ENCODE results near the gene SGO2. TPM values are rescaled to one million over a fixed set of nuclear protein-coding genes. Genes with fewer than 3 reads are reported as not detected.

SGO2 gene
- total RNA-seq, 1 experiment from 2014 or later: 25.4 TPM

DNA sequence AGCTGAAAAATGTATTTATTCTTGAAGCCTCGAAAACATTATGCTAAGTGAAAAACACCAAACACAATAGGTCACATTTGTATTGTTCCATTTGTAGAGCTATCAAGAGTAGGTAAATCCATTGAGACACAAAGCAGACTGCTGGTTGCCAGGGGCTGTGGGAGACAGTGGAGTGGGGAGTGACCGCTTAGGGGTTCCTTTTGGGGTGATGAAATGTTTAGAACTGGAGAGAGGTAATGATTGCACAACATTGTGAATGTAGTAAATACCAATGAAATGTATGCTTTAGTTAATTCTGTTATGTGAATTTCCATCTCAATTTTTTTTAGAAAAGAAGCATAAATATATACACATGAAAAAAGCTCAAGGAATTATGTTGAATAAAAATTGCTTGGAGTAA, 32.0 kb upstream of the SGO2 start (continued):
- TF ChIP-seq ZBTB33 (IDR thresholded peaks at IDR 0.05; ENCODE audit: extremely low read depth, insufficient replicate concordance, low read length) (no peak), TCF7L2 (IDR thresholded peaks at IDR 0.05; ENCODE audit: borderline replicate concordance, extremely low read depth, insufficient read depth, insufficient read length) (no peak), MAX (IDR thresholded peaks at IDR 0.05) (no peak), CBX3 (IDR thresholded peaks at IDR 0.05; ENCODE audit: low read depth) (no peak), SRF (IDR thresholded peaks at IDR 0.05; ENCODE audit: low read depth) (no peak)

- Histone ChIP-seq H3K9me3 (ENCODE audit: control insufficient read depth in 1 of 2, insufficient read depth in 1 of 2, low read depth in 1 of 2, low read length in 2 of 2) (no peaks in the 10 kb centered on the region), H4K20me1 (ENCODE audit: insufficient read depth) (no peaks in the 10 kb centered on the region), H3K79me2 (ENCODE audit: insufficient read depth, low read length) (no peaks in the 10 kb centered on the region), H3K4me3 (replicated peaks in 1 of 2; ENCODE audit: low read depth in 1 of 2, low read length in 2 of 2) (no peak overlapping the region), H3K27ac (ENCODE audit: low read depth, low read length) (no peak overlapping the region), H3K4me1 (ENCODE audit: control insufficient read depth in 1 of 2, insufficient read depth in 2 of 2, low read length in 2 of 2) (no peaks in the 10 kb centered on the region), H2AFZ (ENCODE audit: low read depth, low read length, poor library complexity, severe bottlenecking) (no peak overlapping the region), H3K9ac (ENCODE audit: low read length) (no peak overlapping the region), H3K36me3 (ENCODE audit: control insufficient read depth in 1 of 2, insufficient read depth in 2 of 2, low read length in 2 of 2) (peaks cover 0 to 4% of the 10 kb centered on the region in 2 experiments; a peak in 2 of 4 replicates), H3K4me2 (ENCODE audit: low read length) (no peak overlapping the region), H3K27me3 (ENCODE audit: insufficient read depth, low read length) (no peaks in the 10 kb centered on the region), H3K9me2 (ENCODE audit: insufficient read depth) (no peaks in the 10 kb centered on the region)
- TF ChIP-seq SRF (IDR thresholded peaks at IDR 0.05; ENCODE audit: low read depth): no peak
- TF ChIP-seq POLR2A (IDR thresholded peaks at IDR 0.05; ENCODE audit: borderline replicate concordance, extremely low read depth, insufficient read depth, insufficient read length): no peak
- TF ChIP-seq POLR2AphosphoS5 (IDR thresholded peaks at IDR 0.05; ENCODE audit: low read depth, low read length): no peak
- no peak for TF ChIP-seq JUND (IDR thresholded peaks at IDR 0.05)
- no peak for TF ChIP-seq RAD21 (IDR thresholded peaks at IDR 0.05; ENCODE audit: low read depth)
- TF ChIP-seq EGR1 (IDR thresholded peaks at IDR 0.05; ENCODE audit: low read depth): no peak
- no peak for TF ChIP-seq CEBPB (IDR thresholded peaks at IDR 0.05; ENCODE audit: low read depth)
- no peak for TF ChIP-seq CBX3 (IDR thresholded peaks at IDR 0.05; ENCODE audit: low read depth)
- no peak for ATAC-seq
- no peak for DNase-seq (ENCODE audit: low read depth, low spot score)
- ChIA-PET RAD21 (ENCODE audit: low non-redundant PET in 1 of 2, low total read pairs in 2 of 2, uncharacterized antibody in 2 of 2, unreplicated experiment in 2 of 2) (no interaction called here), CTCF (interaction anchor here (1.2 to 1.8 kb wide), 4 partner anchors 13 to 523 kb away, joined by 3 to 6 read pairs (median 5); no protein-coding TSS in a partner anchor), POLR2A (no interaction called here)
- BruUV-seq (replicated peaks): no TSS peak
- intact Hi-C loops (cut with micrococcal nuclease): no loop called here
These were observed 29.3 kb upstream of the SGO2 start for GRCh38 chr2:200496696-200497095.
